Thoracic aorta (tissue), 2 donors: Measurements from ENCODE around the gene MMD2. TPM values are rescaled to one million over a fixed set of nuclear protein-coding genes. Genes with fewer than 3 reads are reported as not detected.

Source experiments
- ATAC-seq: fragments of 150-250 bp; one replicate; pipeline ENCODE4 v1.8.0; 2017; ENCODE audit warnings: low read depth; ENCODE audit not compliant: insufficient number of reproducible peaks, low FRiP score
- DNase-seq: peaks from one replicate; pipeline ENCODE4 v3.0.0-alpha.2; 2020; ENCODE audit warnings: low spot score
- H3K27ac ChIP-seq, 2 donors: fragments of 200-600 bp; sonication (generic); 1 replicate in 1 of 2; 2 replicates in 1 of 2; pipeline ENCODE4 v1.5.1; 2016; ENCODE audit warnings: mild to moderate bottlenecking in 2 of 2, moderate library complexity in 2 of 2
- H3K27me3 ChIP-seq: fragments of 200-600 bp; sonication (generic); replicated peaks from 2 replicates; pipeline ENCODE4 v1.6.0; 2016; ENCODE audit warnings: mild to moderate bottlenecking; ENCODE audit not compliant: insufficient read depth
- H3K36me3 ChIP-seq: fragments of 200-600 bp; sonication (generic); one replicate; pipeline ENCODE4 v1.5.1; 2016
- H3K4me1 ChIP-seq, 2 donors: fragments of 200-600 bp; sonication (generic); 1 replicate in 1 of 2; 2 replicates in 1 of 2; pipeline versions ENCODE4 v1.5.1 to v1.6.0; 2016; ENCODE audit warnings: low read depth in 2 of 2, mild to moderate bottlenecking in 1 of 2; ENCODE audit not compliant: control insufficient read depth in 1 of 2
- H3K4me3 ChIP-seq: fragments of 200-600 bp; sonication (generic); 2 replicates; pipeline ENCODE4 v1.5.1; 2016; ENCODE audit warnings: mild to moderate bottlenecking
- H3K9me3 ChIP-seq: fragments of 200-600 bp; sonication (generic); 2 replicates; pipeline ENCODE4 v1.5.1; 2016
- CTCF ChIP-seq: fragments of 200-600 bp; sonication (generic); IDR thresholded peaks from one replicate; pipeline ENCODE4 v1.5.1; 2019; ENCODE audit warnings: antibody characterized with exemption
- total RNA-seq, 2 donors: library from RNA; depleted of rRNA; stranded (reverse); fragments of >200 nt; gene quantifications; one replicate each; pipeline versions ENCODE4 v1.1.0 to v1.2.3, GENCODE V29; 2016

The MMD2 gene
- total RNA-seq, 2 donors from 2014 or later, result not detected

DNA sequence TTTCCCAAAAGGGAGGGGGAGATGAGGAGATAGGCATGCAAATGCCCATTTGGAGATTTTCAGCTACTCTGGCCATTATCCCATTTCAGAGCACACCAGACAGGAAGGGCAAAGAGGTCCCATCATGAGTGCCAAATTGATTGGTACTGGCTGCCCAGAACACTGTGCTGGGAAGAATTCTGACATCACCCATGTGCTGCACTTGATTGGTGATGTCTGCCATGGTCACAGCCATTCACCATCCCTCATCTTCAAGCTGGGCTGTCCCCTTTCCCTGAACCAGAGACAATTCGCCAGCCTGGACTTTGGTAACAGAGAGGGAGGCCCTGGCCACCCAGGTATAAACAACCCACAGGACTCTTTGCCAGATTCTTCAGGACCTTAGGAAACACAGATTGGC is 52.3 kb downstream of the MMD2 start:
- no peaks in the 10 kb centered on the region for H3K36me3 ChIP-seq
- H3K27me3 ChIP-seq, result no peaks in the 10 kb centered on the region
- no peak for DNase-seq
- H3K9me3 ChIP-seq, result no peaks in the 10 kb centered on the region
- H3K27ac ChIP-seq, result no peak overlapping the region
- no peaks in the 10 kb centered on the region for H3K4me1 ChIP-seq
- ATAC-seq, result no peak
- TF ChIP-seq CTCF, result no peak
- H3K4me3 ChIP-seq, result no peak overlapping the region

- Histone ChIP-seq H3K4me3 (no peak overlapping the region), H3K4me1 (no peaks in the 10 kb centered on the region), H3K36me3 (no peaks in the 10 kb centered on the region), H3K27ac (no peak overlapping the region), H3K27me3 (no peaks in the 10 kb centered on the region), H3K9me3 (no peaks in the 10 kb centered on the region)
- no peak for DNase-seq
- no peak for ATAC-seq
- no peak for TF ChIP-seq CTCF
Measured at GRCh38 chr7:4905171-4905570, 53.8 kb downstream of the MMD2 start.

DNA sequence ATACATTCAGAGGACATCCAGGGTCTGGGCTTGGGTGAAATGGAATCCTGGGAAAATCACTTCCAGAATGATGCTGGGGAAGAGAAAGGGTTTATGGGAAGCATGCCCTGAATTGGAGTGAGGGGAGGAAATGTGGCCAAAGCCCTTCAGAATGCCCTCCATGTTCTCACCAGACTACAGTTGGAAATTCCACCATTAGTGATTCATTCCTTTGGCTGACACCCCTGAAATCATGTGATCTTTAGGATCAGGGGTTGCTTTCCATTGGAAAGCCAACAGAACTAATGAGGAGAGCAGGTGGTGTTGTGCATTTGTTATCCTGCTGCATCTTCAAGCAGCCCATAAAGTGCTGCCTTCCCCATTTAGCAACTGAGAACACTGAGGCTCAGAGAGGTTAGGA is 54.6 kb downstream of the MMD2 start:
- Histone ChIP-seq H3K36me3 (no peaks in the 10 kb centered on the region), H3K27me3 (no peaks in the 10 kb centered on the region), H3K9me3 (no peaks in the 10 kb centered on the region), H3K4me3 (no peak overlapping the region), H3K4me1 (no peaks in the 10 kb centered on the region), H3K27ac (no peak overlapping the region)
- ATAC-seq (no peak), DNase-seq (no peak)
- TF ChIP-seq CTCF, result no peak

GRCh38 chr7:4895766-4896165 is 63.2 kb downstream of the MMD2 start:
- H3K27me3 ChIP-seq, result no peaks in the 10 kb centered on the region
- TF ChIP-seq CTCF, result no peak
- ATAC-seq (no peak), DNase-seq (no peak)
- H3K36me3 ChIP-seq, result no peaks in the 10 kb centered on the region
- no peak overlapping the region for H3K27ac ChIP-seq
- no peak overlapping the region for H3K4me3 ChIP-seq
- H3K9me3 ChIP-seq, result peaks cover 5% of the 10 kb centered on the region
- H3K4me1 ChIP-seq, result no peaks in the 10 kb centered on the region

DNA sequence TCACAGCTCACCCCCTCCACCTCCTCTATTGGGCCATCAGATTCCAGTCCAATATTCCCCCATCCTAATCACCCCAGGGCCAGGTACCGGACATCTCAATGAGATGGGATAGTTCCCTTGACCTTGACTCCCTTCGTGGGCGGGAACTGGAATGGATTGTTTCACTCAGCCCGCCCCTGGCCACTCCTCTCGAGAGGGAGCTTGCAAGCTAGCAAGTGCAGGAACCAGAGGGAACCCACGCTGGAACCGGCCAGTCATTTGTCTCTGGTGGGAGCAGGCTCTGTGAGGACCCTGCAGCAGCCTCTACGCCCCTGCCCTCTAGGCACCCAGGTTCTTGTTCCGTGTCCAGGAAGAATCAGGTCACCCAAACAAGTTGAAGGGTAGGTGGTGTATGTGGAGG is 64.5 kb downstream of the MMD2 start:
- H3K4me3 ChIP-seq, result no peak overlapping the region
- no peak for ATAC-seq

More for the DNA sequence above, 64.5 kb downstream of the MMD2 start:
- no peaks in the 10 kb centered on the region for H3K4me1 ChIP-seq
- H3K27ac ChIP-seq, result no peak overlapping the region
- H3K36me3 ChIP-seq, result no peaks in the 10 kb centered on the region
- H3K27me3 ChIP-seq, result no peaks in the 10 kb centered on the region
- DNase-seq, result no peak
- no peak for TF ChIP-seq CTCF
- H3K9me3 ChIP-seq, result peaks cover 5% of the 10 kb centered on the region
